HK-2 (cell line): Measurements from ENCODE around the gene SKOR1.

Source experiments
- DNase-seq: peaks from one replicate; pipeline ENCODE4 v3.0.0-alpha.2; 2018; ENCODE audit not compliant: unreplicated experiment

Gene SKOR1

GRCh38 chr15:67853454-67853853, 28.1 kb downstream of the SKOR1 start:
- no peak for DNase-seq

GRCh38 chr15:67854358-67854757, 29.0 kb downstream of the SKOR1 start:
- DNase-seq, result no peak

DNA sequence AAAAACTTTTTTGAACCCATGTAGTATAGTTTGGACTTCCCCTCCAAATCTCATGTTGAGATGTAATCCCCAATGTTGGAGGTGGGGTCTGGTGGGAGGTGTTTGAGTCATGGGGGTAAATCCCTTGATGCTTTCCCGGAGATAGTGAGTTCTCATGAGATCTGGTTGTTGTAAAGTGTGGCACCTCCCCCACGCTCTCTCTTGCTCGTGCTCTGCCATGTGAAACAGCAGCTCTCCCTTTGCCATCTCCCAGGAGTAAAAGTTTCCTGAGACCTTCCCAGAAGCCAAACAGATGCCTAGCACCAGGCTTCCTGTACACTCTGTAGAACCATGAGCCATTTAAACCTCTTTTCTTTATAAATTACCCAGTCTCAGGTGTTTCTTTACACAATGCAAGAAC, 30.5 kb downstream of the SKOR1 start:
- DNase-seq, result no peak

GRCh38 chr15:67857220-67857619, 31.9 kb downstream of the SKOR1 start:
- DNase-seq, result no peak

GRCh38 chr15:67859331-67859946, 34.1 kb downstream of the SKOR1 start:
- DNase-seq, result no peak

DNA sequence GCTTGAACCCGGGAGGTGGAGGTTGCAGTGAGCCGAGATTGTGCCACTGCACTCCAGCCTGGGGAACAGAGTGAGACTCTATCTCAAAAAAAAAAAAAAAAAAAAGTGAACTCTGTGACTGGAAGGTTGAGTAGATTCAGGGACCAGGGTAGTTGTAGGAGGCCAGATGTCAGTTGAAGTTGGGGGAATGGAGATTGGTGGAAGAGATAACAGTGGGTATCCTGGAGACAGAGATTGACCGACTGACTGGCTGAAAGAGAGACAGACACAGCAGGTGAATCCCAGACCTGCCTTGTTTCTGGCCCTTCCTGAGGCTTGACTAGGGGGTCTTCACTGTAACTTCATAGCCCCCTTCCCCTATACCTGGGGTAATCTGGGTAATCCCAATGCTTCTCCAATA, 36.7 kb downstream of the SKOR1 start:
- no peak for DNase-seq

DNA sequence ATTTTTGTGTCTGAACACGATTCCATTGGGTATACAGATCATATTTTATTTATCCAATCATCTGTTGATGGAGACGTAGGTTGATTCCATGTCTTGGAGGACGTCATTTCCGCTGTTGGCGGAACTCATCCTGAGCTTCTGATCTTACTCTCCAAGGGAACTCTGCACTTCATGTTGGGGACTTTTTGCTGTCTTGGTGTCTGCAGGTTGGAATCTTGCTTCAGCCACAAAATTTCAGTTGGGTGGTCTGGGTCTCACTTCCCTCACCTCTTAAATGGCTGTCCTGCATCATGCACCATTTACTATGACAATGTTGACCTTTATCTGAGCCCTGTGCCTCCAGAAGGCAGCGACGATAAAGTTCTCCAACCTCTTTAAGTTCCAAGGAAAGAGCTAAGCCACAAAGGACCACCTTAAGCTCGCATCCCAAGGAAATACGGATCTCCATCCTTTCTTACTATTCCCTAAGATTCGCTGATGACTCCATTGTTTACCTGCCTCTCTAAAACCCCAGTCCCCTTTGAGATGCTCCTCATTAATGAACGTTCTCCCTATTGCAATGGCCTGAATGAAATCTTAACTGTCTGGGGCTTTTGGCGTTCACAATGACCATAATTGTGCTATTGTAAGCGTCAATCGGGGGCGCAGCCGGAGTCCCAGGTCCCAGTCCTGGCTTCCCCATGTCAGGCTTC, 37.6 kb downstream of the SKOR1 start:
- no peak for DNase-seq

- peak; percentile 49 for DNase-seq
Observed at GRCh38 chr15:67863442-67863987, 38.2 kb downstream of the SKOR1 start.

GRCh38 chr15:67865331-67865730, 40.0 kb downstream of the SKOR1 start:
- no peak for DNase-seq

DNA sequence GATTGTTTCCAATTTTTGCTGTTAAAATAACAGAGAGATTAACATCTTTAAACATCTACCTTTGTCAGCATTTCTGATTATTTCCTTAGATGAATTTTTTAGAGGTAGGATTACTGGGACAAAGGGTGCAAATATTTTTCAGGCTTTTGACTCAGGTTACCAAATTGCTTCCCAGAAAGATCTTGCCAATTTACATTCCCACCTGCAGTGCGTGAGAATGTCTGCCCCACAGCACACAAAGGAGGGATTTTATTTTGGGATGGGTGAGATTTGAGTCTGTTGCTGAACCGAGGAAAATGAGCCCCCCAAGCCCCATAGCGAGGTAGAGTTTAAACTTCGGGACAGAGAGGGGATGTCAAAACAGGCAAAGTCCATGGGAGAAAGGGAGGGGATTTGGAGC, 40.5 kb downstream of the SKOR1 start:
- no peak for DNase-seq

DNA sequence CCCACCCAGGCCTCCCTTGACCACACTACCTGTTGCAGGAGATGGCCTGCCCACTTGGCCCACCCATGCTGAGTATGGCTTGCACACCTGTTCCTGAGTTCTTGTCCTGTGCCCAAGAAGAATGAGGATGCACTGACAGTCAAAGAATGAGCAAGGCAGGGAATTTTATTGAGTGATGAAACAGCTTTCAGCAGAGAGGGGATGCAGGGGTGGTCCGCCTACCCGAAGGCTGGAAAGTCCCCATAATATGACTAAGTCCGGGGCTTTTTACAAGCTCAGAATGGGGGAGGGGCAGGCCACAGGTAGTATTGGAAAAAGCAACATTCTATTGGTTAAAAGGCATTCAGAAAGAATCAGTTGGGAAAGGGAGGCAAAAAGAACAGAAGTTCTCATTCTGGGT, 44.4 kb downstream of the SKOR1 start:
- no peak for DNase-seq

DNA sequence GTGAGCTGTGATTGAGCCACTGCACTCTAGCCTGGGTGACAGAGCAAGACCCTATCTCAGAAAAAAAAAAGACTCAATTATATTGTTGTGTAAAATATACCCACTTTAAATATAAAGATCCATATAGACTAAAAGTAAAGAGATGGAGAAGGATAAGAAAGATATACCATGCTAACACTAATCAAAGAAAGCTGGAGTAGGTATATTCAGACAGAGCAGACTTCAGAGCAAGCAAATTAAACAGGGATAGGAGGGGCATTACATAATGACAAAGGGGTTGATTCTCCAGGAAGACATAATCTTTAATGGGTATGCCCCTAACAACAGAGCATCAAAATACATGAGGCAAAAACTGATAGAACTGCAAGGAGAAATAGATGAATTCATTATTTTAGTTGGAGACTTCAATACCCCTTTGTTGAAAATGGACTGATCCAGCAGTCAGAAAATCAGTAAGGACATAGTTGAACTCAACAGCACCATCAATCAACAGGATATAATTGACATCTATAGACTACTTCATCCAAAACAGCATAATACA, 45.6 kb downstream of the SKOR1 start:
- no peak for DNase-seq

GRCh38 chr15:67873777-67874176, 48.5 kb downstream of the SKOR1 start:
- DNase-seq, result no peak

GRCh38 chr15:67878712-67879206, 53.5 kb downstream of the SKOR1 start:
- DNase-seq, result no peak

DNA sequence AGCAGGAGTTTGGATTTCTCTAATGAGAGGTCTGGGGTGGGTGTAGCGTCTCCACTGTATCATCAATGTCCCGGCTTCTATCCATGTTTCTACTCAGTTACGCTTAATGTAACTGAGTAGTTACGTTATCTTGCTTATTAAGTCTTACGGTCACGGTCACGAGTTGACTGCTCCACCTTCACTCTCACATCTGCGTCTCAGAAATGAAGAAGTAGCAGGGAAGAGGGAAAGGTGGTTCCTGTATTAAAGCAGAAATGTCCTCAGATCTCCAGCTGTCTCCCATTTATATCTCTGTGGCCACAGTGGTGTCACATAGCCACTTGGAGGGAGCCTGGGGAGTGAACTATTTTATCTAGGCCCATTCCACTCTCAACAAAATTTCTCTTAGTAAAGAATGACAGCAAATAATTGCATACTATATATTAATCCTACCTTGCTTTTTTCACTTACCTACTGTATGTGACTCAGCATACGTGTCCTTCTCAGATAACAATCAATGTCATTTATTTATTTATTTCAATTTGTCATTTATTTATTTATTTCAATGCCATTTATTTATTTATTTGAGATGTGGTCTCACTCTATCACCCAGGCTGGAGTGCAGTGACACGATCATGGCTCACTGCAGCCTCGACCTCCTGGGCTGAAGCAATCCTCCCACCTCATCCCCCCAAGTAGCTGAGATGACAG, 54.3 kb downstream of the SKOR1 start:
- DNase-seq, result no peak

DNA sequence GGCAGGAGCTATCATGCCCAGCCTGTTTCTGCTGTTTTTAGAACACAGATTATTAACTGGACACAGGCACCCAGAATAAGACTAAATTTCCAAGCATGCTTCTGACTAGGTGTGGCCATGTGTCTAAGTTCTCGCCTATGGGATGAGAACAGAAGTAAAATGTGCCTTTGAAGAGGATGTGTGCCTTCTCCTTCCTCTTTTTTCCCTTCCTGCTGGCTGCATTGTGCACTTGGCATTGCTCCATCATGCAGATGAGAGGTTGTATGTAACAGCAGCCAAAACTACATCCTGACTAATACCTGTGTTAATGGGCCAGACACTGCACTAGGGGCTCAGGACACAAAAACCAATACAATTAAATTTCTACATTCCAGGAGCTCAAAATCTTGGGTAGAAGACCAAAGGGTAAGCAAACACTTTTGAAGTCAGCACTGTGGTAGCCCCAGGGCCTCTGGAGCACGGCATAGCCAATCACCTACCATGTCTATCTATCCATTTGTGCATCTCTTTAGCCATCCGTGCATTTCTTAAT, 55.4 kb downstream of the SKOR1 start:
- no peak for DNase-seq

- no peak for DNase-seq
Observed at GRCh38 chr15:67882487-67883233, 57.4 kb downstream of the SKOR1 start.

DNA sequence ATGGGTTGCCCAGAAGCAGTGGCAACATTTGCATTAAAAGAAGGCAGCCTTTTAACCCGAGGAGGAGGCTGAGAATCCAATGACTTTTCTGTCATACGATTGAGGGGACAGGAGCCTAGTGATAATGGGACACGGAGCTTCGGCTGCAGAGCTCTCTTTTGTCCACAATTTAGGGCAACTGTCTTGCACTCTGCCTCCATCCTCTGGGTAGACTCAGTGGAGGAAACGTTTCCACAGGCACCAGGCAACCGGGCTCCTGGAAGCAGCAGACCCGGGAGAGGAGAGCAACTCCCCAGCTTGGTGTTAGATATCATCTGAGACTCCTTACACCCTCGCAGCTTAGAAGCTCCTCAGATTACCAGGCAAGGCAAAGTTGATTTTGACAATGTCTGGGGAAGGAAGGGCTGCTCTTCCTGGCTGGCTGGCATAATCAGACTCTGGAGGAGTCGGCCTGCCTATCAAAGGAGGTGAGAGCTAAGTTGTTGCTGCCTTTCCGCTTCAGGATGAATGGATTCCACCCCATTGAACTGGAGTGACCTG, 58.0 kb downstream of the SKOR1 start:
- no peak for DNase-seq

- DNase-seq, result no peak
Observed at GRCh38 chr15:67884009-67884408, 58.7 kb downstream of the SKOR1 start.
